H1 (cell line): ENCODE data around the gene TPM2. TPM values are rescaled to one million over a fixed set of nuclear protein-coding genes. Genes with fewer than 3 reads are reported as not detected.

Experiments used
- CTCF ChIA-PET: fragments of 300-600 bp; sonication (Branson Sonifier 250); formaldehyde crosslinking; loops from one replicate; lab custom pipeline; 2021; ENCODE audit not compliant: partially characterized antibody; lab: Charles Lee
- POLR2A ChIA-PET: fragments of 300-600 bp; sonication (Branson Sonifier 250); formaldehyde crosslinking; loops from one replicate; lab custom pipeline; 2021; ENCODE audit warnings: inconsistent platforms; ENCODE audit not compliant: partially characterized antibody; lab: Charles Lee
- DNase-seq, 2 experiments: peaks; one replicate each; pipeline versions ENCODE4 v3.0.0 to v3.0.0-alpha.2; 2010 to 2022; ENCODE audit warnings: low spot score in 2 of 2, low read depth in 1 of 2, mixed read lengths in 1 of 2
- FAIRE-seq: peaks from 2 replicates; lab custom pipeline; 2011; peaks lifted over from hg19 to GRCh38; lab: Jason Lieb, UNC
- H2AFZ ChIP-seq: 2 replicates; pipeline ENCODE4 v1.8.1; 2012; ENCODE audit warnings: low read length, inconsistent platforms
- H2AK5ac ChIP-seq: 2 replicates; pipeline ENCODE4 v1.6.1; 2013; ENCODE audit warnings: low read depth, low read length
- H2BK120ac ChIP-seq: replicated peaks from 2 replicates; pipeline ENCODE3; 2013; ENCODE audit warnings: low read depth, low read length, inconsistent platforms
- H2BK12ac ChIP-seq: 2 replicates; pipeline ENCODE4 v1.6.1; 2013; ENCODE audit warnings: low read depth, low read length
- H2BK15ac ChIP-seq: 2 replicates; pipeline ENCODE4 v1.6.1; 2013; ENCODE audit warnings: low read length
- H2BK20ac ChIP-seq: 2 replicates; pipeline ENCODE4 v1.6.1; 2013; ENCODE audit warnings: low read length
- H2BK5ac ChIP-seq: 2 replicates; pipeline ENCODE4 v1.6.1; 2013; ENCODE audit warnings: low read depth, low read length
- H3K14ac ChIP-seq: 2 replicates; pipeline ENCODE4 v1.6.1; 2013; ENCODE audit warnings: inconsistent platforms; ENCODE audit not compliant: insufficient read length
- H3K18ac ChIP-seq: 2 replicates; pipeline ENCODE4 v1.6.1; 2013; ENCODE audit warnings: low read length; ENCODE audit errors: extremely low read depth
- H3K23ac ChIP-seq: 2 replicates; pipeline ENCODE4 v1.6.1; 2013; ENCODE audit warnings: inconsistent platforms; ENCODE audit not compliant: insufficient read length
- H3K23me2 ChIP-seq: 2 replicates; pipeline ENCODE4 v1.6.1; 2013; ENCODE audit warnings: low read depth, low read length
- H3K27ac ChIP-seq: 2 replicates; pipeline ENCODE4 v1.6.1; 2011; ENCODE audit warnings: low read depth, low read length, inconsistent platforms
- H3K27me3 ChIP-seq, 4 experiments: replicated peaks in 1 of 4; 1 replicate in 1 of 4; 2 replicates in 3 of 4; pipeline versions ENCODE4 v1.6.1 to v1.8.1; 2011 to 2013; ENCODE audit warnings: low read length in 3 of 4, mild to moderate bottlenecking in 3 of 4, inconsistent platforms in 2 of 4, mixed read lengths in 2 of 4, moderate library complexity in 1 of 4; ENCODE audit not compliant: control insufficient read depth in 3 of 4, insufficient read depth in 3 of 4; ENCODE audit errors: extremely low read depth in 1 of 4
- H3K36me3 ChIP-seq, 4 experiments: 2 replicates each; pipeline versions ENCODE4 v1.6.1 to v1.8.1; 2011 to 2013; ENCODE audit warnings: mild to moderate bottlenecking in 4 of 4, low read length in 3 of 4, moderate library complexity in 2 of 4, control low read depth in 1 of 4, inconsistent platforms in 1 of 4; ENCODE audit not compliant: insufficient read depth in 4 of 4, control insufficient read depth in 2 of 4
- H3K4ac ChIP-seq: replicated peaks from 2 replicates; pipeline ENCODE3; 2013; ENCODE audit warnings: low read length, low read depth, mixed read lengths, inconsistent platforms; ENCODE audit not compliant: insufficient read length
- H3K4me1 ChIP-seq, 4 experiments: replicated peaks in 1 of 4; 1 replicate in 1 of 4; 2 replicates in 3 of 4; pipeline versions ENCODE4 v1.6.1 to v1.8.1; 2011 to 2013; ENCODE audit warnings: low read length in 3 of 4, inconsistent platforms in 2 of 4, mixed read lengths in 1 of 4; ENCODE audit not compliant: insufficient read depth in 4 of 4, control insufficient read depth in 3 of 4
- H3K4me2 ChIP-seq, 2 experiments: 2 replicates each; pipeline versions ENCODE4 v1.6.1 to v1.8.1; 2011 to 2013; ENCODE audit warnings: low read depth in 2 of 2, low read length in 2 of 2, control low read depth in 1 of 2, inconsistent platforms in 1 of 2, mild to moderate bottlenecking in 1 of 2; ENCODE audit not compliant: insufficient read depth in 1 of 2
- H3K4me3 ChIP-seq, 4 experiments: fragments of 200-600, 300-600 bp in 1 of 4; sonication (generic), shearing (Covaris generic), sonication (Bioruptor Twin) in 1 of 4; 2 replicates each; pipeline versions ENCODE4 v1.5.1 to v1.8.1; 2011 to 2016; ENCODE audit warnings: low read length in 4 of 4, low read depth in 3 of 4, control low read depth in 2 of 4, inconsistent platforms in 2 of 4, mild to moderate bottlenecking in 2 of 4, mixed read lengths in 1 of 4, moderate library complexity in 1 of 4; ENCODE audit not compliant: insufficient read depth in 2 of 4; ENCODE audit errors: extremely low read depth in 1 of 4
- H3K56ac ChIP-seq: replicated peaks from 2 replicates; pipeline ENCODE3; 2013; ENCODE audit warnings: low read depth, mild to moderate bottlenecking, mixed read lengths, low read length, inconsistent platforms; ENCODE audit not compliant: insufficient read length
- H3K79me1 ChIP-seq: 2 replicates; pipeline ENCODE4 v1.6.1; 2013; ENCODE audit warnings: low read depth, low read length, control low read depth
- H3K79me2 ChIP-seq, 2 experiments: 2 replicates each; pipeline versions ENCODE4 v1.6.1 to v1.8.1; 2012 to 2013; ENCODE audit warnings: low read length in 2 of 2, mild to moderate bottlenecking in 2 of 2, inconsistent platforms in 1 of 2; ENCODE audit not compliant: insufficient read depth in 2 of 2, control insufficient read depth in 1 of 2
- H3K9ac ChIP-seq, 4 experiments: replicated peaks in 1 of 4; 1 replicate in 1 of 4; 2 replicates in 3 of 4; pipeline versions ENCODE4 v1.6.1 to v1.8.1; 2011 to 2013; ENCODE audit warnings: low read depth in 3 of 4, low read length in 3 of 4, control low read depth in 2 of 4, mild to moderate bottlenecking in 2 of 4, moderate library complexity in 2 of 4, inconsistent platforms in 1 of 4; ENCODE audit errors: extremely low read depth in 1 of 4
- H3K9me3 ChIP-seq, 2 experiments: 2 replicates each; pipeline versions ENCODE4 v1.6.1 to v1.8.1; 2012 to 2013; ENCODE audit warnings: mild to moderate bottlenecking in 2 of 2, moderate library complexity in 2 of 2, control low read depth in 1 of 2, inconsistent platforms in 1 of 2, low read depth in 1 of 2, low read length in 1 of 2, mixed read lengths in 1 of 2; ENCODE audit not compliant: insufficient read depth in 2 of 2
- H4K20me1 ChIP-seq, 2 experiments: replicated peaks in 1 of 2; 2 replicates each; pipeline versions ENCODE3 to v1.8.1; 2011 to 2013; ENCODE audit warnings: inconsistent platforms in 2 of 2, low read length in 2 of 2, mild to moderate bottlenecking in 1 of 2; ENCODE audit not compliant: insufficient read depth in 2 of 2, control insufficient read depth in 1 of 2
- H4K5ac ChIP-seq: 2 replicates; pipeline ENCODE4 v1.6.1; 2013; ENCODE audit warnings: low read length, low read depth, mixed read lengths, inconsistent platforms; ENCODE audit not compliant: insufficient read length
- H4K8ac ChIP-seq: 2 replicates; pipeline ENCODE4 v1.8.0; 2013; ENCODE audit warnings: mild to moderate bottlenecking, moderate library complexity, low read length, inconsistent platforms; ENCODE audit not compliant: insufficient read depth; ENCODE audit errors: extremely low read depth
- H4K91ac ChIP-seq: replicated peaks from 2 replicates; pipeline ENCODE3; 2013; ENCODE audit warnings: low read length, mixed read lengths, inconsistent platforms; ENCODE audit not compliant: insufficient read length
- CTCF ChIP-seq, 3 experiments: IDR thresholded peaks; 1 replicate in 2 of 3; 2 replicates in 1 of 3; pipeline versions ENCODE4 v1.5.1 to v1.6.1; 2011; ENCODE audit warnings: low read length in 3 of 3, mild to moderate bottlenecking in 3 of 3, inconsistent platforms in 2 of 3, low read depth in 1 of 3, moderate library complexity in 1 of 3; ENCODE audit not compliant: insufficient read depth in 1 of 3; ENCODE audit errors: control extremely low read depth in 1 of 3
- SIN3A ChIP-seq, 2 experiments: IDR thresholded peaks in 1 of 2; conservative IDR thresholded peaks in 1 of 2; 2 replicates each; pipeline ENCODE4 v1.6.1; 2011 to 2012; ENCODE audit warnings: low read length in 2 of 2, improper control_type of control experiment in 1 of 2, low read depth in 1 of 2, mild to moderate bottlenecking in 1 of 2
- WGBS, 2 experiments: shearing (Covaris generic) in 1 of 2; methylation state at CpG; one replicate each; pipeline versions ENCODE4 v1.1.6 to v1.1.7; 2013 to 2015; ENCODE audit warnings: low lambda C conversion rate in 2 of 2, mixed read lengths in 2 of 2, inconsistent platforms in 1 of 2, low coverage in 1 of 2, missing lambda C conversion rate in 1 of 2; ENCODE audit not compliant: insufficient replicate concordance in 2 of 2, insufficient coverage in 1 of 2, insufficient read length in 1 of 2; ENCODE audit errors: extremely low coverage in 1 of 2, missing lambda C conversion rate in 1 of 2; 5-methylcytosine and 5-hydroxymethylcytosine counted together
- polyA plus RNA-seq, 7 experiments: library from polyadenylated mRNA; depleted of rRNA in 3 of 7; stranded (reverse) in 5 of 7; unstranded in 2 of 7; fragments of >200 nt in 5 of 7; fragments of 200-250 nt in 2 of 7; gene quantifications; 1 replicate in 5 of 7; 2 replicates in 1 of 7; 4 replicates in 1 of 7; pipeline versions ENCODE4 v1.2.1 to v1.2.3, GENCODE V29; 2011 to 2013; ENCODE audit warnings: missing spikeins in 2 of 7, mixed read lengths in 2 of 7
- total RNA-seq: library from RNA; stranded (reverse); fragmentation: NEBNext Ultra II Directional; extraction: Animal tissue kit (Norgen Biotek cat#: 25700); gene quantifications from 2 replicates; pipeline ENCODE4 v1.2.1, GENCODE V29; 2021

Gene TPM2
- total and polyA plus RNA-seq, 2 of the 8 experiments (the other 6 are each of a cell fraction or from before 2014, with no cell fraction given): 62.5 to 181 TPM

GRCh38 chr9:35688558-35689541 is 875 bp downstream of the TPM2 start:
- no peak overlapping the region; the same call in 1 of the 2 replicates for H2AK5ac ChIP-seq
- no peak overlapping the region for H2BK20ac ChIP-seq
- FAIRE-seq (no peak), DNase-seq (no peak)
- H2AFZ ChIP-seq: no peak overlapping the region
- WGBS, 2 experiments: 24% methylated on average over 12 of the region's 12 CpGs; no CpG with 5 or more reads in 1 of the 2 experiments
- no peak overlapping the region for H3K14ac ChIP-seq
- peaks cover 8 to 9% of the 10 kb centered on the region in 2 experiments for H4K20me1 ChIP-seq
- H3K4me2 ChIP-seq: peak overlapping the region; percentile 84 to 90
- H2BK120ac ChIP-seq: no peak overlapping the region
- peak overlapping the region; percentile 32 for H3K18ac ChIP-seq
- H3K4me3 ChIP-seq: peak overlapping the region; percentile 72 to 99 (median 82)
- H2BK5ac ChIP-seq: peak overlapping the region; percentile 86; the same call in 1 of the 2 replicates
- no peak overlapping the region for H2BK12ac ChIP-seq
- no peak overlapping the region for H2BK15ac ChIP-seq
- H3K79me2 ChIP-seq: peaks cover 0 to 21% of the 10 kb centered on the region in 2 experiments; a peak in 2 of 4 replicates
- H3K56ac ChIP-seq: peak overlapping the region; percentile 64
- peaks cover 2% of the 10 kb centered on the region; the same call in 1 of the 2 replicates for H3K79me1 ChIP-seq
- no peaks in the 10 kb centered on the region for H3K27me3 ChIP-seq
- H4K8ac ChIP-seq: peak overlapping the region; percentile 97
- no peak overlapping the region for H3K23ac ChIP-seq
- ChIA-PET POLR2A (interaction anchor here (0.5 to 14.9 kb wide), 21 partner anchors 8 to 135 kb away, joined by 3 to 158 read pairs (median 5); partner anchors contain the start of genes ARHGEF39, CA9, CCDC107 and CREB3), CTCF (interaction anchor here (0.7 to 14.1 kb wide), 9 partner anchors 8 to 64 kb away, joined by 3 to 347 read pairs (median 4); partner anchors contain the start of genes ARHGEF39, CCDC107 and RMRP)
- no peak overlapping the region for H3K4ac ChIP-seq
- no peaks in the 10 kb centered on the region for H3K9me3 ChIP-seq
- peak overlapping the region in 3 of 4 experiments; percentile 25 to 76 (median 73); a peak in 6 of 7 replicates for H3K9ac ChIP-seq
- H3K27ac ChIP-seq: peak overlapping the region; percentile 54; the same call in 1 of the 2 replicates
- peak overlapping the region; percentile 17 for H4K91ac ChIP-seq
- H3K4me1 ChIP-seq: peaks cover 6 to 15% (median 8%) of the 10 kb centered on the region in 4 experiments; a peak in 6 of 7 replicates
- TF ChIP-seq CTCF (IDR thresholded peaks at IDR 0.05; ENCODE audit: control extremely low read depth in 1 of 3, insufficient read depth in 1 of 3, low read depth in 1 of 3, low read length in 3 of 3): no peak
- 0 out of 4 replicates have a peak, but pooled peaks of 1 of the 2 experiments have one; percentile 35 for TF ChIP-seq SIN3A (conservative IDR thresholded peaks at IDR 0.05 in 1 of 2, IDR thresholded peaks at IDR 0.05 in 1 of 2; ENCODE audit: low read depth in 1 of 2, low read length in 2 of 2)
- TF ChIP-seq, all 59 proteins: peak for 1
- Histone ChIP-seq H3K23me2 (peaks cover 12% of the 10 kb centered on the region), H3K36me3 (peaks cover 12 to 26% (median 22%) of the 10 kb centered on the region in 4 experiments), H4K5ac (peak overlapping the region; percentile 54)
